Peyer's patch (tissue), 4 donors: ENCODE data around the gene UBC. TPM values are rescaled to one million over a fixed set of nuclear protein-coding genes. Genes with fewer than 3 reads are reported as not detected.
A peak's percentile ranks its signal among the peaks of the same experiment; 100 is the strongest.

Experiments
- DNase-seq, 3 donors: peaks; one replicate each; pipeline ENCODE4 v3.0.0-alpha.2; 2017 to 2019
- H3K27ac ChIP-seq, 4 donors: fragments of 200-600 bp; sonication (generic); one replicate each; pipeline ENCODE4 v1.5.1; 2016 to 2019
- H3K27me3 ChIP-seq, 2 donors: fragments of 200-600 bp; sonication (generic); one replicate each; pipeline ENCODE4 v1.5.1; 2019
- H3K36me3 ChIP-seq, 3 donors: fragments of 200-600 bp; sonication (generic); one replicate each; pipeline ENCODE4 v1.5.1; 2016 to 2019
- H3K4me1 ChIP-seq, 4 donors: fragments of 200-600 bp; sonication (generic); one replicate each; pipeline ENCODE4 v1.5.1; 2016 to 2019
- H3K4me3 ChIP-seq, 4 donors: fragments of 200-600 bp; sonication (generic); 1 replicate in 3 of 4; 2 replicates in 1 of 4; pipeline ENCODE4 v1.5.1; 2016 to 2019; ENCODE audit warnings: mild to moderate bottlenecking in 1 of 4
- H3K9me3 ChIP-seq, 4 donors: fragments of 200-600 bp; sonication (generic); one replicate each; pipeline ENCODE4 v1.5.1; 2016 to 2019; ENCODE audit warnings: mild to moderate bottlenecking in 1 of 4
- POLR2A ChIP-seq, 2 donors: fragments of 450-650 bp; IDR thresholded peaks; one replicate each; pipeline ENCODE4 v1.5.1; 2017; ENCODE audit warnings: antibody characterized with exemption in 2 of 2, mild to moderate bottlenecking in 2 of 2, moderate library complexity in 2 of 2
- total RNA-seq, 4 donors: library from RNA; depleted of rRNA; stranded (reverse); fragments of >200 nt; gene quantifications; one replicate each; pipeline ENCODE4 v1.1.0, GENCODE V29; 2016
- TF ChIP-seq, protein P1 (sequence below), 6 experiments: fragments of 450-650 bp in 4 of 6; fragments of 200-600 bp in 2 of 6; sonication (generic) in 1 of 6; IDR thresholded peaks; one replicate each; pipeline ENCODE4 v1.5.1; 2017 to 2019; ENCODE audit warnings: antibody characterized with exemption in 6 of 6, mild to moderate bottlenecking in 3 of 6, moderate library complexity in 1 of 6

Gene UBC
- 1,000 to 10,000 TPM in 3 of 4 donors, 100 to 1,000 TPM in 1; 898 to 2,531 (median 1,185) TPM for total RNA-seq

DNA sequence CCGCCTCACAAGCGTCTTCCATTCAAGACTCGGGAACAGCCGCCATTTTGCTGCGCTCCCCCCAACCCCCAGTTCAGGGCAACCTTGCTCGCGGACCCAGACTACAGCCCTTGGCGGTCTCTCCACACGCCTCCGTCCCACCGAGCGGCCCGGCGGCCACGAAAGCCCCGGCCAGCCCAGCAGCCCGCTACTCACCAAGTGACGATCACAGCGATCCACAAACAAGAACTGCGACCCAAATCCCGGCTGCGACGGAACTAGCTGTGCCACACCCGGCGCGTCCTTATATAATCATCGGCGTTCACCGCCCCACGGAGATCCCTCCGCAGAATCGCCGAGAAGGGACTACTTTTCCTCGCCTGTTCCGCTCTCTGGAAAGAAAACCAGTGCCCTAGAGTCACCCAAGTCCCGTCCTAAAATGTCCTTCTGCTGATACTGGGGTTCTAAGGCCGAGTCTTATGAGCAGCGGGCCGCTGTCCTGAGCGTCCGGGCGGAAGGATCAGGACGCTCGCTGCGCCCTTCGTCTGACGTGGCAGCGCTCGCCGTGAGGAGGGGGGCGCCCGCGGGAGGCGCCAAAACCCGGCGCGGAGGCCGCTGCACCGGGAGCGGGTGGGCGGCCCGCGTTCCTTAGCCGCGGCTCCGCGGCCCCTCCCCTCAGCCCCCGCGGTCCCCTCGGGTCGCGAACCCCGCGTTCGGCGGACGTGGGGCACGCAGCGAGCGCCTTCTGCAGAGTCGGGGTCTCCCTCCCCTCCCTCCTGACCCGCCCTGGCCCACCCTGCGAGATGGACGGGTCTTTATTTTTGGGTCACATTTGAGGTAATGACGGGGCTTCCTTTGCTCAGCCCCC, at the start of gene UBC:
TSS of gene UBC (minus strand) at position 259 of the 847 bp plus-strand sequence. CDS start 879 bp downstream, outside the sequence.
- TF ChIP-seq, protein P1, sequence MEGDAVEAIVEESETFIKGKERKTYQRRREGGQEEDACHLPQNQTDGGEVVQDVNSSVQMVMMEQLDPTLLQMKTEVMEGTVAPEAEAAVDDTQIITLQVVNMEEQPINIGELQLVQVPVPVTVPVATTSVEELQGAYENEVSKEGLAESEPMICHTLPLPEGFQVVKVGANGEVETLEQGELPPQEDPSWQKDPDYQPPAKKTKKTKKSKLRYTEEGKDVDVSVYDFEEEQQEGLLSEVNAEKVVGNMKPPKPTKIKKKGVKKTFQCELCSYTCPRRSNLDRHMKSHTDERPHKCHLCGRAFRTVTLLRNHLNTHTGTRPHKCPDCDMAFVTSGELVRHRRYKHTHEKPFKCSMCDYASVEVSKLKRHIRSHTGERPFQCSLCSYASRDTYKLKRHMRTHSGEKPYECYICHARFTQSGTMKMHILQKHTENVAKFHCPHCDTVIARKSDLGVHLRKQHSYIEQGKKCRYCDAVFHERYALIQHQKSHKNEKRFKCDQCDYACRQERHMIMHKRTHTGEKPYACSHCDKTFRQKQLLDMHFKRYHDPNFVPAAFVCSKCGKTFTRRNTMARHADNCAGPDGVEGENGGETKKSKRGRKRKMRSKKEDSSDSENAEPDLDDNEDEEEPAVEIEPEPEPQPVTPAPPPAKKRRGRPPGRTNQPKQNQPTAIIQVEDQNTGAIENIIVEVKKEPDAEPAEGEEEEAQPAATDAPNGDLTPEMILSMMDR (IDR thresholded peaks at IDR 0.05), result peak in 1 of 6 experiments; percentile 28
- TF ChIP-seq POLR2A (IDR thresholded peaks at IDR 0.05), result peak; percentile 100
- H3K4me1 ChIP-seq, result peaks cover 0 to 56% (median 21%) of the 10 kb centered on the region in 4 donors

DNA sequence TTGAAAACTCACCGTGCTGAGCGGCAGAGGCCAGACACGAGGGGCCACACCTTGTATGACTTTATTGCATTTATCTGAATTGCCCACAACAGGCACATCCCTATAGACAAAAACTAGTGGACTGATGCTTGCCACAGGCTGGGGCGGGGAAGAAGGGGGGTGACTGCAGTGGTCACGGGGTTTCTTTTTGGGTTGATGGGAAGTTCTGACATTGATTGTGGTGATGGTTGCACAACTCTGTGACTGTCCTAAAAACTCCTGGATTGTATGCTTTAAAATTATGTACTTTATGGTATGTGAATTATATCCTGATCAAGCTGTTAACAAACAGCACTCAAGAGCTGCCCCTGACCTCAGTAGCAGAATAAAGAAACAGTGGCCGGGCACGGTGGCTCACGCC, 48.8 kb upstream of the UBC start:
- no peaks in the 10 kb centered on the region for H3K9me3 ChIP-seq
- peaks cover 0 to 79% (median 0%) of the 10 kb centered on the region in 3 donors for H3K36me3 ChIP-seq
- TF ChIP-seq POLR2A (IDR thresholded peaks at IDR 0.05), result no peak
- TF ChIP-seq, protein P1 (IDR thresholded peaks at IDR 0.05), result no peak
- H3K27ac ChIP-seq, result no peak overlapping the region
- no peak for DNase-seq
- H3K27me3 ChIP-seq, result no peaks in the 10 kb centered on the region
- H3K4me3 ChIP-seq, result no peak overlapping the region
- H3K4me1 ChIP-seq, result no peaks in the 10 kb centered on the region

More for the DNA sequence above, at the start of gene UBC:
- Histone ChIP-seq H3K27me3 (no peaks in the 10 kb centered on the region), H3K9me3 (peaks cover 0 to 3% (median 0%) of the 10 kb centered on the region in 4 donors), H3K27ac (peak within 1 kb of the TSS; percentile 97 to 100 (median 98)), H3K4me3 (peak within 1 kb of the TSS; percentile 77 to 95 (median 85)), H3K36me3 (peaks cover 0 to 34% (median 3%) of the 10 kb centered on the region in 3 donors)
- peak; percentile 92 to 96 (median 93) for DNase-seq

DNA sequence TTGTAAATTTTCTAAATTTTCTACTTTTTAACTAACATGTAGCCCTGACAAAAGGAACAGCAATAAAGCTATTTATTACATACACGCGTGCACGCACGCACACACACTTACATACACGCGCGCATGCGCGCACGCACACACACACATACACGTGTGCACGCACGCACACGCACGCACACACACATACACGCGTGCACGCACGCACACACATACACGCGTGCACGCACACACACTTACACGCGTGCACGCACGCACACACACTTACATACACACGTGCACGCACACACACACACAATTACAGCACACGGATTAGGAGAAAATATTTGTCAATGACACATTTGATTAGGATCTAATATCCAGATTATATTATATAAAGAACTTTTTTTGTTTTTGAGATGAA, 46.6 kb upstream of the UBC start:
- H3K36me3 ChIP-seq, result peaks cover 0 to 77% (median 0%) of the 10 kb centered on the region in 3 donors
- TF ChIP-seq, protein P1 (IDR thresholded peaks at IDR 0.05), result no peak
- no peak for TF ChIP-seq POLR2A (IDR thresholded peaks at IDR 0.05)
- H3K27ac ChIP-seq, result no peak overlapping the region
- no peaks in the 10 kb centered on the region for H3K27me3 ChIP-seq
- no peaks in the 10 kb centered on the region for H3K9me3 ChIP-seq
- no peaks in the 10 kb centered on the region for H3K4me1 ChIP-seq
- H3K4me3 ChIP-seq, result no peak overlapping the region
- DNase-seq, result no peak

DNA sequence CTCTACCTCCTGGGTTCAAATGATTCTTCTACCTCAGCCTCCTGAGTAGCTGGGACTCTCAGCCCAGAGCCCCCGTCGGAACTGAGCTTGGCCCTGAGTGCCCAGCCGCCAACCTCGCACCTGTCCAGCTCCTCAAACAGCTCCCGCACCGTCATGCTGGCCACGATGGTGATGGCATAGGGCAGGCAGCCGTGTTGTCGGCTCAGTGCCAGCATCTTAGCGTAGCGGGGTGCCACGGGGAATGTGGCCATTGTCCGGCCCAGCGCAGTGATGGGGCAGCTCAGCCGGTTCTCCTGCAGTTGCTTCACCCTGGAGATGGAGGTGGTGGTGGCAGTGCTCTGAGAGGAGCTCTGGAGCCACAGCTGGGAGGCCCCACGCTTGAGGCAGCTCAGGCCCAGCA, 42.1 kb upstream of the UBC start:
- no peaks in the 10 kb centered on the region for H3K4me1 ChIP-seq
- no peak overlapping the region for H3K27ac ChIP-seq
- H3K4me3 ChIP-seq, result no peak overlapping the region
- TF ChIP-seq POLR2A (IDR thresholded peaks at IDR 0.05), result no peak
- TF ChIP-seq, protein P1 (IDR thresholded peaks at IDR 0.05), result no peak
- H3K9me3 ChIP-seq, result no peaks in the 10 kb centered on the region
- no peaks in the 10 kb centered on the region for H3K27me3 ChIP-seq
- no peak for DNase-seq
- H3K36me3 ChIP-seq, result peaks cover 0 to 60% (median 0%) of the 10 kb centered on the region in 3 donors

DNA sequence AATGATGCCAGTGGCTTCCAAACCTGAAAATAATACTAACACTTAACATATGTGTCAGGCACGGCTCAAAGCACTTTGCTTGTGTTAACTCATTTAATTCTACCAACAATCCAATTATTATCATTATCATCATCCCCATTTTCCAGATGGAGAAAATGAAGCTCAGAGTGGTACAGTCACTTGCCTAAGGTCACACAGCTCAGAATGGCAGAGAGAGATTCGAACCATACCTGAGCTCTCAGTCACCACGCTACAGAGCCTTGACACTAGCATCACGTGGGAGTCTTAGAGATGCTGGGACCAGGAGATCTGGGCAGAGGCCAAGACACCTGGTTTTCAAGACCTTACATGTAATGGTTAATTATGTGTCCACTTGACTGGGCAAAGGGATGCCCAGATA, 40.3 kb upstream of the UBC start:
- peaks cover 0 to 61% (median 0%) of the 10 kb centered on the region in 3 donors for H3K36me3 ChIP-seq
- no peak for DNase-seq
- H3K9me3 ChIP-seq, result no peaks in the 10 kb centered on the region

More for the DNA sequence above, 40.3 kb upstream of the UBC start:
- Histone ChIP-seq H3K27ac (no peak overlapping the region), H3K4me3 (no peak overlapping the region), H3K4me1 (no peaks in the 10 kb centered on the region), H3K27me3 (no peaks in the 10 kb centered on the region)
- TF ChIP-seq, protein P1 (IDR thresholded peaks at IDR 0.05), result no peak
- no peak for TF ChIP-seq POLR2A (IDR thresholded peaks at IDR 0.05)
